NT2/D1 (cell line): ENCODE data around the gene SNAPC3.

ENCODE experiments used
- SUZ12 ChIP-seq: IDR thresholded peaks from 2 replicates; pipeline ENCODE4 v1.6.1; 2011; ENCODE audit not compliant: insufficient read length, insufficient read depth; ENCODE audit errors: extremely low read depth
- YY1 ChIP-seq: IDR thresholded peaks from 2 replicates; pipeline ENCODE4 v1.6.1; 2011; ENCODE audit not compliant: insufficient read length, insufficient read depth
- ZNF274 ChIP-seq: IDR thresholded peaks from 2 replicates; pipeline ENCODE4 v1.6.1; 2011; ENCODE audit warnings: mild to moderate bottlenecking, low read depth, low read length

GRCh38 chr9:15453956-15454355 is 31.3 kb downstream of the SNAPC3 start:
- TF ChIP-seq ZNF274 (no peak), YY1 (no peak), SUZ12 (no peak)
